ENCODE results near the gene TMEM253.
A peak's percentile ranks its signal among the peaks of the same experiment; 100 is the strongest.

TMEM253 gene

GRCh38 chr14:21071225-21072030, 29.4 kb upstream of the TMEM253 start:
- peak; percentile 69 for DNase-seq

DNA sequence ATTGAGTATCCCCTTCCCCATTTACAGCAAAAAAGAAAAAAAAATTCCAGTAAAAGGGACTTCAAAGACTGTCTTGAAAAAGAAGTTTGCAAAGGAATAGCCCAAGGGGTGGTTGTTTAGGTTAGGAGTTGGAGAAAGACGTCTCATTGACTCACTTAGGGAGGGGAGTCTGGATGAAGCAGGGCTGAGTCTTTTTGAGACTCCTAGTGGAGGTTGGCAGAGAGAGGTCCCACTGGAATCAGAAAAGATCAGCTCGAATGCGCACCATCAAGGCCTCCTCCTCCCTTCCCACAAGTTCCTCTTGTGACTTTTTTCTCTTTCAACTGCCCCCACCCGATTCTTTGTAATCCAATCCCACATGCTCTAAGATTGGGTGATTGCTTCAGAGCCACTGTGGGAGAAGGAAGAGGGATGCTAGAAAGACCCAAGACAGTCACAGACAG, 28.8 kb upstream of the TMEM253 start:
- no peak for DNase-seq

- DNase-seq: no peak
These were observed 28.0 kb upstream of the TMEM253 start for GRCh38 chr14:21072781-21073339.

- DNase-seq: no peak
These were observed 26.9 kb upstream of the TMEM253 start for GRCh38 chr14:21073921-21074320.

DNA sequence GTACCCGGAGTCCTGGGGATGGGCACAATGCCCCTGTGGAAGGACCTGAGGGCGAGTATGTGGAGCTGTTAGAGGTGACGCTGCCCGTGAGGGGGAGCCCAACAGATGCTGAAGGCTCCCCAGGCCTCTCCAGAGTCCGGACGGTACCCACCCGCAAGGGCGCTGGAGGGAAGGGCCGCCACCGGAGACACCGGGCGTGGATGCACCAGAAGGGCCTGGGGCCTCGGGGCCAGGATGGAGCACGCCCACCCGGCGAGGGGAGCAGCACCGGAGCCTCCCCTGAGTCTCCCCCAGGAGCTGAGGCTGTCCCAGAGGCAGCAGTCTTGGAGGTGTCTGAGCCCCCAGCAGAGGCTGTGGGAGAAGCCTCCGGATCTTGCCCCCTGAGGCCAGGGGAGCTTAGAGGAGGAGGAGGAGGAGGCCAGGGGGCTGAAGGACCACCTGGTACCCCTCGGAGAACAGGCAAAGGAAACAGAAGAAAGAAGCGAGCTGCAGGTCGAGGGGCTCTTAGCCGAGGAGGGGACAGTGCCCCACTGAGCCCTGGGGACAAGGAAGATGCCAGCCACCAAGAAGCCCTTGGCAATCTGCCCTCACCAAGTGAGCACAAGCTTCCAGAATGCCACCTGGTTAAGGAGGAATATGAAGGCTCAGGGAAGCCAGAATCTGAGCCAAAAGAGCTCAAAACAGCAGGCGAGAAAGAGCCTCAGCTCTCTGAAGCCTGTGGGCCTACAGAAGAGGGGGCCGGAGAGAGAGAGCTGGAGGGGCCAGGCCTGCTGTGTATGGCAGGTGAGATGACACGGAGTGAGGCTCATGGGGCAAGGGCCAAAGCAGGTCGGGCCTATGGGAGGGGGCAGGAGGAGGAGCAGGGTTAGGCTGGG, 26.2 kb upstream of the TMEM253 start:
- DNase-seq: no peak

DNA sequence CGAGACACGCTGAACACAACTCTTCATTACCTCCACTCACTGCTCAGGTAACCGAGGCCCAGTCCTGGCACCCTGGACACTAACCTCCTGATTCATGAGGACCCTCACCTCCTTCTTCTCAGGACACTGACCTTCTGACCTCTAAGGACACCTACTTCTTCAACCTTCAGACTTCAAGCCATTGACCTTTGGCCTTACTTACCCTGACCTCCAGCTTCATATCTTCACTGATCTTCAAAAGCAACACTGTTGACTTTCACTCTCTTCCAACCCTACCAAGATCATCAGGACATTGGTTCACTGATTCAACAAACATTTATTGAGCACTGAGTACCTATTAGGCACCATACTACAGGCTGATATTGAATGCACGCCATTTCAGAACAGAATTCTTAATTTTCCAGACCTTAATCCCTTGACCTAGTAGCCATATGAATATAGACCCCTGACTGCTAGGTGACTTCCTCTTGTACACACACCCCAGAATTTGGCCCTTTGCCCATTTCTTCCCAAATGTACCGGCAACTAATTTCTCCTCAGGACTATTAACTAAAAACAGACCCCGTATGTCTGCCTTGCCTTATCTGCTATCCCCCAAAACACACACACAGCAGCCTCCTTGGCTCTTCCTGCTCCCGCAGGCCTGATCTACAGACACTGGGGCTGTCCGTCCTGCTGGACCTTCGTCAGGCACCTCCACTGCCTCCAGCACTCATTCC, 25.0 kb upstream of the TMEM253 start:
- DNase-seq: no peak

- DNase-seq: no peak
These were observed 23.2 kb upstream of the TMEM253 start for GRCh38 chr14:21077672-21078071.

DNA sequence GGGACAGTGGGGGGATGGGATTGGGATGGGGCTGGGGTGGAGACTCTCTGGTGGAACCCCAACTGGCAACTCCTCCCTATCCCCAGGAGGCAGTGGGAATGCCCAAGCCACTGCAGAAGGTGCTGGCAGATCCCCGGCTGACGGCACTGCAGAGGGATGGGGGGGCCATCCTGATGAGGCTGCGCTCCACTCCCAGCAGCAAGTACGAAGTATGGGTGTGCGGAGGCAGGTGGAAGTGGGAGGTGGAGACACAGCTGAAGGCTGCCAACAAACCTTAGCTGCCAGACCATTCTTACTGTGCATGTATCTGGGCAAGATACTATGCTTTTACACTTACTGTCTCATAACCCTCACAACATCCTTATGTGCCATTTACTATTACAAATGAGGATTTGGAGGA, 22.6 kb upstream of the TMEM253 start:
- no peak for DNase-seq

GRCh38 chr14:21078726-21079125, 22.1 kb upstream of the TMEM253 start:
- no peak for DNase-seq

DNA sequence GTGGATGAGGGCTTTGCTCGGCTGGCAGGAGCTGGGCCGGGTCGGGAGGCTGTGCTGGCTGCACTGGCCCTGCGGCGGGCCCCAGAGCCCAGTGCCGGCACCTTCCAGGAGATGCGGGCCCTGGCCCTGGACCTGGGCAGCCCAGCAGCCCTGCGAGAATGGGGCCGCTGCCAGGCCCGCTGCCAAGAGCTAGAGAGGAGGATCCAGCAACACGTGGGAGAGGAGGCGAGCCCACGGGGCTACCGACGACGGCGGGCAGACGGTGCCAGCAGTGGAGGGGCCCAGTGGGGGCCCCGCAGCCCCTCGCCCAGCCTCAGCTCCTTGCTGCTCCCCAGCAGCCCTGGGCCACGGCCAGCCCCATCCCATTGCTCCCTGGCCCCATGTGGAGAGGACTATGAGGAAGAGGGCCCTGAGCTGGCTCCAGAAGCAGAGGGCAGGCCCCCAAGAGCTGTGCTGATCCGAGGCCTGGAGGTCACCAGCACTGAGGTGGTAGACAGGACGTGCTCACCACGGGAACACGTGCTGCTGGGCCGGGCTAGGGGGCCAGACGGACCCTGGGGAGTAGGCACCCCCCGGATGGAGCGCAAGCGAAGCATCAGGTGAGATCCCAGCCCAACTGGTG, 19.2 kb upstream of the TMEM253 start:
- DNase-seq: no peak

GRCh38 chr14:21083565-21084325, 17.1 kb upstream of the TMEM253 start:
- no peak for DNase-seq

GRCh38 chr14:21084396-21084795, 16.5 kb upstream of the TMEM253 start:
- DNase-seq: no peak

GRCh38 chr14:21084998-21085853, 15.6 kb upstream of the TMEM253 start:
- DNase-seq: no peak

- DNase-seq: no peak
These were observed 14.0 kb upstream of the TMEM253 start for GRCh38 chr14:21086908-21087293.

DNA sequence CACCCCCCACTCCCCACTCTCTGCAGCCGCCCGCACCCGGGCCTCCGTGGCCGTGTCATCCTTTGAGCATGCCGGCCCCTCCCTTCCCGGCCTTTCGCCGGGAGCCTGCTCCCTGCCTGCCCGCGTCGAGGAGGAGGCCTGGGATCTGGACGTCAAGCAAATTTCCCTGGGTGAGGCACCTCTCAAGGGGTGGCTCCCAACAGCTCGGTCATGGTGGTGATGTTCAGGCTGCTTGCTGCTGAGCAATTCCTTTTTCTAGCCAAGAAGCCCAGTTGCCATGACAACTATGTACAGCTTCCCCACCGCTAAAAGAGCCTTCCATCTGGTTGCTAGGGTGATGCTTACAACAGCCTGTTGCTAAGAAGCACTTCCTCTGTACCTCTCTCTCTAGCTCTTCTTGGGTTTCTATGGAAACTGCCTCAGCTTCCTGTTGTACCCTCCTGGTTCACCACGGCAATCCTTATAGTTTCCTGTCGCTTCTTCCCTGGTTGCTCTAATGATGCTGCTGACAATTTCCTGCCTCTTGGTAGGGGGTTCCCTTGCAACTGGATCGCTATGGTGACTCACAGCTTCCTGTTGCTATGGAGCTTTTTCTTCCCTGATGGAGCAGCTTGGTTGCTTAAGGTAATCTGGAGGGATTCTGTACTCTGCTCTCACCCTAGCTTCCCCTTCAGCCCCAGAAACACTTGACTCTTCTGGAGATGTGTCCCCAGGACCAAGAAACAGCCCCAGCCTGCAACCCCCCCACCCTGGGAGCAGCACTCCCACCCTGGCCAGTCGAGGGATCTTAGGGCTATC, 13.4 kb upstream of the TMEM253 start:
- peak; percentile 76 for DNase-seq

GRCh38 chr14:21088687-21089086, 12.2 kb upstream of the TMEM253 start:
- no peak for DNase-seq

- no peak for DNase-seq
These were observed 11.6 kb upstream of the TMEM253 start for GRCh38 chr14:21089271-21089670.

DNA sequence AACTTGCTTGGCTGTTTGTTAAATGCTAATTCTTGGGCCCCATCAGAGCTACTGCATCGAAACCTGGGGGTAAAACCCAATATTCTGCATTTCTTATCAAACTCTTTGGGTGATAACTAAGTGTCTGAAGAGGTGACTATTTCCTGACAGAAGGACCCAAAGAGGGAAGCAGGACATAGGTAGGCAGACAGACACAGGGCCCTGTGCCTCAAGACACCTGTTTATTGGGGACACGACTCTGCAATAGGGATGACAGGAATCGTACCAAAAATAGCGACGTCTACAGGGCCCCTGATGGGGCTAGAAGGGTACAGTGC, 11.0 kb upstream of the TMEM253 start:
- DNase-seq: no peak

- peak; percentile 28 for DNase-seq
These were observed 10.5 kb upstream of the TMEM253 start for GRCh38 chr14:21090194-21090939.

All from activated CD4-positive, alpha-beta T cell treated with anti-CD3 and anti-CD28 coated beads, Interleukin-2, Interleukin-6, amounts not matched to agents 100 ng/mL and 50 ng/mL, durations not matched to agents 16 hours and 8 hours (primary cell).